Skeletal muscle tissue (tissue), 4 donors: ENCODE results near the gene FBXL14. TPM values are rescaled to one million over a fixed set of nuclear protein-coding genes. Genes with fewer than 3 reads are reported as not detected.

ENCODE experiments used
- H3K27ac ChIP-seq: one replicate; pipeline ENCODE4 v1.7.0; 2013; ENCODE audit warnings: mild to moderate bottlenecking, low read depth, low read length, inconsistent platforms
- H3K27me3 ChIP-seq, 3 donors: one replicate each; pipeline ENCODE4 v1.7.0; 2013; ENCODE audit warnings: low read length in 3 of 3; ENCODE audit not compliant: control insufficient read depth in 3 of 3, insufficient read depth in 3 of 3
- H3K36me3 ChIP-seq, 3 donors: one replicate each; pipeline ENCODE4 v1.7.0; 2013; ENCODE audit warnings: low read length in 3 of 3; ENCODE audit not compliant: control insufficient read depth in 3 of 3, insufficient read depth in 3 of 3
- H3K4me1 ChIP-seq, 3 donors: one replicate each; pipeline ENCODE4 v1.7.0; 2013; ENCODE audit warnings: low read length in 3 of 3, mild to moderate bottlenecking in 3 of 3; ENCODE audit not compliant: control insufficient read depth in 3 of 3, insufficient read depth in 3 of 3
- H3K4me3 ChIP-seq, 3 donors: one replicate each; pipeline ENCODE4 v1.7.0; 2013; ENCODE audit warnings: low read length in 3 of 3
- H3K9ac ChIP-seq, 3 donors: one replicate each; pipeline ENCODE4 v1.7.0; 2013; ENCODE audit warnings: low read length in 3 of 3, mild to moderate bottlenecking in 3 of 3, moderate library complexity in 2 of 3, low read depth in 1 of 3
- H3K9me3 ChIP-seq, 3 donors: one replicate each; pipeline ENCODE4 v1.7.0; 2013; ENCODE audit warnings: low read length in 3 of 3; ENCODE audit not compliant: control insufficient read depth in 3 of 3
- total RNA-seq: library from RNA; depleted of rRNA; stranded (reverse); fragments of >200 nt; gene quantifications from one replicate; pipeline ENCODE4 v1.2.3, GENCODE V29; 2014
- donor health status: Osteomylitis.

FBXL14 gene
- total RNA-seq, 1 donor from 2014 or later, result 5.2 TPM

DNA sequence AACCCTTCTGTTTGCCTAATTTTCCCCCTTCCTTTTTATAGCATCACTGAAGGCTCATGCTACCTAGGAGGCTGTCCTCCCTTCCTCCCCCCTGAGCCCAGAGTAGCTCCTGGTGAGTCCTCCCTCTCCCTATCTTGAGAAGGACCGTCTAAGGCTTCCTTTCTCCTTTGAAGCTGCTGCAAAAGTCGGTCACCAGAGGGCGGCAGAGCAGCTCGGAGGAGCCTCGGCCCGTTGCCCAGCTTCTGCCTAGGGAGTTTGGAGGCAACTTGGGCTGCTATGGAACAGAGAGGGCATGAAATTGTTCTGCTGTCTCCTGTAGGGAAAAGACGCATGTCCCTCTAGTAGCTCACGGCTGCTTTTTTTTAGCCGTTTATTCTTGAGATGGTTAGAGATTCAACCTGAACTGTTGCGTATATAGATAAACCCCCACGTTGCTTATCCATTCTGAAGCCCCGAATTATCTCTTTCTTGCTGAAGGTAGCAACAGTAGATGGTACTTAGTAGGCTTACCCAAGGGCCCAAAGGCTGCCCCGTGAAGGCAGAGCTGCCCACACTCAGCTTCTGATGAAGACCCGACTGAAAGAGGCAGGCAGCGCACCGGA lies 40.3 kb upstream of the FBXL14 start:
- no peaks in the 10 kb centered on the region for H3K9me3 ChIP-seq
- peaks cover 16 to 48% (median 21%) of the 10 kb centered on the region in 3 donors for H3K27me3 ChIP-seq
- H3K36me3 ChIP-seq, result no peaks in the 10 kb centered on the region
- H3K27ac ChIP-seq, result no peak overlapping the region
- H3K9ac ChIP-seq, result no peak overlapping the region
- no peak overlapping the region for H3K4me3 ChIP-seq
- H3K4me1 ChIP-seq, result peaks cover 4 to 17% (median 15%) of the 10 kb centered on the region in 3 donors

DNA sequence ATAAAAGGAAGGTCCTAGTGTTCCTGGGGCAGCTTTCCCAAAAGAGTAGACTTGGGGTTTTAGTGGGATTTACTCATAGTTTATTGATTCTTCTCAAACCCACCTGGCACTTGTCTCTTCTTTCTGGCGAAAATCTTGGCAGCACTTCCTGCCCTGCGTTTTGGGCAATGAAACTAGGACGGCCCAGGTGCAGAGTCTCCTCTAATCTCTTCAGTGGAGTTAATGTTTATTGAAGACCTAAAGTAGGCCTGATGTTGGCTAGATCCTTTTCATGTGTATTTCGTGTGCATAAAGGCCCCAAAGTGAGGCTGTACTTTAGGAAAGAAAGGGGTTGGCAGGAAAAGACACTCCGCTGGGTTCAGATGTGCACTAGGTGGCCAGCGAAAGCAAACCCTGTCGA lies 39.8 kb upstream of the FBXL14 start:
- Histone ChIP-seq H3K9ac (no peak overlapping the region), H3K36me3 (no peaks in the 10 kb centered on the region), H3K27ac (no peak overlapping the region), H3K9me3 (no peaks in the 10 kb centered on the region), H3K4me3 (no peak overlapping the region), H3K4me1 (peaks cover 6 to 22% (median 17%) of the 10 kb centered on the region in 3 donors), H3K27me3 (peaks cover 18 to 54% (median 23%) of the 10 kb centered on the region in 3 donors)

DNA sequence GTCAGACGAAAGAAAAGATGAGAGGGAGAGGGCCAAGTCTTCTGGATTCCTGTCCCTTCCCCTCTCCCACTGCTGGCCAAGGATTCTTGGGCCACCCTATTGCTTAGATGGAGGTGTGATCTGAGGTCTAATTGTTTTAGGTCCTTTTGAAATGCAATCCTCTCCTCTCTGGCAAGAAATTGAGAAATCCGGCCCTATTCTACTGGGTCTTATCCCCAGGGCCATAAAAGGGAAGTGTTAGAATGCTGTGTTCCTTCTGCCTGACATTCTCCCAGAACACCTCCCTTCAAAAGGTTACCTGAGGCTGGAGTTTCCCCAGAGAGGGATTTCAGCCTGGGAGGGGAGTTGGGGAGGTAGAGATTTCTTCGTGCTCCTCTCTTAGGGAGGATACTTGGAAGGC lies 39.1 kb upstream of the FBXL14 start:
- Histone ChIP-seq H3K4me1 (peaks cover 7 to 22% (median 18%) of the 10 kb centered on the region in 3 donors), H3K27ac (no peak overlapping the region), H3K9me3 (no peaks in the 10 kb centered on the region), H3K4me3 (no peak overlapping the region), H3K27me3 (peaks cover 23 to 51% (median 29%) of the 10 kb centered on the region in 3 donors), H3K36me3 (no peaks in the 10 kb centered on the region), H3K9ac (no peak overlapping the region)

DNA sequence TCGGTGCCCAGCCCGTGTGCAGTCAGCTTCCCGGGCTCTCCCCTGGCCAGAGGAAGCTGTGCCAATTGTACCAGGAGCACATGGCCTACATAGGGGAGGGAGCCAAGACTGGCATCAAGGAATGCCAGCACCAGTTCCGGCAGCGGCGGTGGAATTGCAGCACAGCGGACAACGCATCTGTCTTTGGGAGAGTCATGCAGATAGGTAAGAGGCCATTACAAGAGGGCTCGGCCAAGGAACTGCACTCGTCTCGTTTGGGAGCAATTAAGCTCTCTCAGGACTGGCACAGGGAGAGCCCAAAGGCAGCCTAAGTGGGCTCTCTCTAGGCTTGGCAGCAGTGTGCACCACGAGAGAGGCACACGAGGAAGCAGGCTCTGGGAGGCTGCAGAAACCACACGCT lies 38.3 kb upstream of the FBXL14 start:
- H3K9me3 ChIP-seq, result no peaks in the 10 kb centered on the region
- no peaks in the 10 kb centered on the region for H3K36me3 ChIP-seq
- no peak overlapping the region for H3K4me3 ChIP-seq
- no peak overlapping the region for H3K9ac ChIP-seq
- peaks cover 23 to 49% (median 32%) of the 10 kb centered on the region in 3 donors for H3K27me3 ChIP-seq
- peaks cover 7 to 22% (median 18%) of the 10 kb centered on the region in 3 donors for H3K4me1 ChIP-seq
- H3K27ac ChIP-seq, result no peak overlapping the region

DNA sequence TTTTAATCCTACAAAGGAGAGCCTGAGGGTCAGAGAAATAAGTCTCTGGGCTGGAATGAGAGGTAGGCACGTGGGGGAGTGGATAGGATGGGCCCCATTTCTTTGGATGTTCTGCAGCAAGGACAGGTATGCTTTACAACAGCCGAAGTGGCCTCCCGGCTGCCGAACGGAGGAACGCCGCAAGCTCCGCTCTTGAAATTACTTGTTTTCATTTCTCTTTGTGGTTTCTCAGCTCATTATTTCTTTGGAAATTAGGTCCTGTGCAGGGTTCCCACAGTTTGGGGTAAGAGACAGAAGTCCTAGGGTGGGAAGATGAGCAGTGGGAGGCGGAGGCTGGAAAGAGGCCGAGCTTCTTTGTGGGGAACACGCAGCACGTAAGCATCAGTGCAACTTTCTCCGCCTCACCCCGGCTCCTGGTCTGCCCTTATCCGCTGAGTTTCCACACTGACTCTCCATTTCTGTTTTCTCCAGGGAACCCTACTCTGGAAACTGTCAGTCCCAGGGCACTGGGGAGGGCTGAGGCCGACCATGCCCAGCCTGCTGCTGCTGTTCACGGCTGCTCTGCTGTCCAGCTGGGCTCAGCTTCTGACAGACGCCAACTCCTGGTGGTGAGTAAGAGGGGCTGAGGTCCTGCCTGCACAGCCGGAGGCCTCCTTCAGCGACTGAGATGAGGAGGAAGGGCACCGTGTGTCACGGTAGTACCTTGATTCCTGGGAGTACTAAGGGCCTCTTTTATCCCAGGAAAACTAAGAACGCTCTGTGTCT lies 36.6 kb upstream of the FBXL14 start:
- peaks cover 7 to 22% (median 18%) of the 10 kb centered on the region in 3 donors for H3K4me1 ChIP-seq
- no peaks in the 10 kb centered on the region for H3K9me3 ChIP-seq
- H3K4me3 ChIP-seq, result peak overlapping the region in 2 of 3 donors; percentile 56
- peaks cover 23 to 49% (median 32%) of the 10 kb centered on the region in 3 donors for H3K27me3 ChIP-seq
- H3K36me3 ChIP-seq, result no peaks in the 10 kb centered on the region
- H3K27ac ChIP-seq, result no peak overlapping the region
- H3K9ac ChIP-seq, result peak overlapping the region in 1 of 3 donors; percentile 69

DNA sequence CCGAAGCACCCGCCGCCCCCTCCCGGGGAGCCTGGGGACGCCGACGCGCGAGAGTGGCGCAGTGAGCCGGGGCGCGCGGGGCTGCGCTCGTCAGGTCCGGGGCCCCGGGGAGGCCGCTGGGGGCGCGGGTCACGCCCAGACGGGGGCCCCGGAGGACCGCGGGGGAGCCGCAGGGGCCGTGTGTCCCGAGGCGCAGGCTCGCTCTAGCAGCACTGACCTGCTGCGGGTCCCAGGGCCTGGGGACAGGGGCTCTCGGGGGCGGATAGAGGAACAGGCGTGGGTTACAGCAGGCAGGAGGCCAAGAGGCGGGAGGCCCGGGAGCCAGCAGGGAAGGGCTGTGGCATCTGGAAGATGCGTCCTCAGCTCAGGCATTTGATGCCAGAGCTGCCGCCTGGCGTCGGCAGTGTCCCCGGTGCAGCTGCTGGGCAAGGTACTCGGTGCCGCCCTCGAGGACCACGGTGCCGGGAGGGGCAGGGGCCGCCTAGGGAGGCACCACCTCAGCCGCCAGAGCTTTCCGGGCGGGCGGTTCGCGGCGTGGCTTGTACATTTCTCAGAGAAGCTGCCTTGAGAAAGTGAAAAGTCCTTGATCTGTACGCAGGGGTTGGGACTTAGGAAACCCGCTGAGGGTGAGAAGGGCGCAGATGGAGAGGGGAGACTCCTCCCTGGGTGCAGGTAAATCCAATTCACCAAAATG lies 35.9 kb upstream of the FBXL14 start:
- H3K4me1 ChIP-seq, result peaks cover 7 to 22% (median 18%) of the 10 kb centered on the region in 3 donors
- H3K9me3 ChIP-seq, result no peaks in the 10 kb centered on the region
- no peak overlapping the region for H3K27ac ChIP-seq
- H3K4me3 ChIP-seq, result peak overlapping the region; percentile 56 to 60 (median 59)
- H3K9ac ChIP-seq, result peak overlapping the region in 2 of 3 donors; percentile 23 to 69
- H3K27me3 ChIP-seq, result peaks cover 23 to 49% (median 32%) of the 10 kb centered on the region in 3 donors
- H3K36me3 ChIP-seq, result no peaks in the 10 kb centered on the region

DNA sequence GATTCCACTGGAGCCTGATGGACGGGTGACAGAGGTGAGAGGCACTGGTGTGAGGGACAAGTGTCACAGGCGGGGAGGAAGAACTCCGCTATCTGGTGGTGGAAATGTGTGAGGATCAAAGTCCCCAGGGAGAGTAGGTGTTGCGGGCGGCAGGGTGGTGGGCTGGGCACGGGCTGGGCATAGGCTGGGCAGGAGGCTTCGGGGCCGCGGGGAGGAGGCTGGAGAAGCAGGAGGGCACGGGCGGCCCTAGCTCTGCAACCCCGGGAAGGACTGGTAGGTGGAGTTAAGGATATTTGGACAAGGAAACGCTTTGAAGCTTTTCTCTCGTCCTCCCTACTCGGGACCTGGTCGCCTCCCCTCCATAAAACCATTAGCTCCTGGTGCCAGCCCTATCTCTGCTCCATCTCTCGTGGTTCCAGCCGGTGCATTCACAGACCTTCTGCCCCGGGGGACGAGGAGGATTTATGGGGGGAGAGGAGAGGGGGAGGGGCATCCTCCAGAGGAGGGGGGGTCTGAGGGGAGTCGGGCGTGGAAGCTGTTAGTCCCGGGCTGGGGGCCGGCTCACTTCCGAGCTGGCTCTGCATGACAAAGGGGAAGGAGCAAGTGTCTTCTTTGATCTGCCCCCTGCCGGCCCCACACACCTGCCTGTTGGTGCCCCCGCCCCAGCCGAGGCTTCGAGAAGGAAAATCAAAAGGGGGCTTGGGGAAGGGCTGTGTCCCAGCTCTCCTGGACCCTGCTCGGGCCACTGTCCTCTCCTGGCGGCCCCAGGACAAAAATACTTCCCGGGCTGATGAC lies 35.2 kb upstream of the FBXL14 start:
- peaks cover 7 to 22% (median 18%) of the 10 kb centered on the region in 3 donors for H3K4me1 ChIP-seq
- peaks cover 23 to 47% (median 32%) of the 10 kb centered on the region in 3 donors for H3K27me3 ChIP-seq
- no peaks in the 10 kb centered on the region for H3K9me3 ChIP-seq
- peak overlapping the region in 2 of 3 donors; percentile 23 to 69 for H3K9ac ChIP-seq
- peak overlapping the region; percentile 56 to 60 (median 59) for H3K4me3 ChIP-seq
- no peaks in the 10 kb centered on the region for H3K36me3 ChIP-seq
- H3K27ac ChIP-seq, result no peak overlapping the region

DNA sequence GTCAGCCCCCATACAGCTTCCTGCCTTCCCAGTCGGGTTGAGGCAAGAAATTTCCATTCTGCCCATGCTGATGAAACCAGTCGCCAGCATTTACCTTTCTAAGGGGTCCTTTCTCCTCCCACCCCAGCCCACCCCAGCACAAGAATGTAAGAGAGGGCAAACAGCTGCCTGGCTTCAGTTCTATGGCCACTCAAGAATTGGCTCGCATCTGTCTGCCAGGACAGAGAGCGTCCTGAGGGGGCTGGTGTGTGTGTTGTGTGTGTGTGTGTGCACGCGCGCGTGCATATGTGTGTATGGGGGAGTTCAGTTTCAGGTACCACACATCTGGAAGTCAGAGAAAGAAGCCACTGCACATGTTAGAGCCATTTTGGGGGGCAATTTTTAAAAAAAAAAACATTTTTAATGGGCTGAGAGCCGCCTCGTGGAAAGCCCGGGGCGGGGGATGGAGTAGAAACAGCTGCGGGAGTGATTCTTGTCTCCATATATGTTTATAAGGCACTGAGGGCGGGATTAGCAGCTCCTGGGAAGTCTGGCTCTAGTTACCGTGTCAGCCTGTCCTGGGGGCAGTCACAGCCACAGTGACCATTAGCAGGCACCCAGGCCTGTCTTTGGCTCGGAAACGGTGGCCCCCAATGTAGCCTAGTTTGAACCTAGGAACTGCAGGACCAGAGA lies 34.4 kb upstream of the FBXL14 start, which contains the start of gene WNT5B:
Gene WNT5B (plus strand): TSS at position 566 of the 672 bp plus-strand sequence. CDS start 2,124 bp downstream, outside the sequence.
- Histone ChIP-seq H3K36me3 (no peaks in the 10 kb centered on the region), H3K4me3 (peak within 1 kb of the TSS; percentile 56 to 60 (median 59)), H3K9ac (peak within 1 kb of the TSS in 2 of 3 donors; percentile 23 to 69), H3K27ac (no peak within 1 kb of the TSS), H3K4me1 (peaks cover 7 to 20% (median 18%) of the 10 kb centered on the region in 3 donors), H3K27me3 (peaks cover 23 to 42% (median 32%) of the 10 kb centered on the region in 3 donors), H3K9me3 (no peaks in the 10 kb centered on the region)

DNA sequence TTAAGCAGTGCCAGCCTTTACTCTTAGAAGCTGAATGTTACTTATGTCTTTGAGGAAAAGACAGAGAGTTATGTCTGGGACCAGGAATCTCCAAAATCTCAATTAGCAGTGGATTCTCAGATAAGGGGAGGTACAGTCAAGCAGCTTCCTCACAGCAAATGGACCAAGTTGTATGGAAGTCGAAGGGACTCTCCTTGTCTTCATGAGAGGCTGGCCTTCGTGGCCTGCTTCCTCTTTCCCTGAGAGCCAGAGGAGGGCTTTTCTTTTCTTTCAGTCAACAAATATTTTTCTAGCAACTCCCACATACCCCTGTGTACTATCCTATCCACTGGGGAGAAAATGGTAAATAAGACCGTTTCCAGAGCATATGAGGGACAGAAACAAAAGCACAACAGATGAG lies 28.0 kb upstream of the FBXL14 start:
- no peaks in the 10 kb centered on the region for H3K27me3 ChIP-seq
- H3K9ac ChIP-seq, result no peak overlapping the region
- no peaks in the 10 kb centered on the region for H3K36me3 ChIP-seq
- H3K9me3 ChIP-seq, result no peaks in the 10 kb centered on the region
- H3K27ac ChIP-seq, result no peak overlapping the region
- no peak overlapping the region for H3K4me3 ChIP-seq
- H3K4me1 ChIP-seq, result no peaks in the 10 kb centered on the region
